ENCODE measurements around the gene KCNIP3.

DNA sequence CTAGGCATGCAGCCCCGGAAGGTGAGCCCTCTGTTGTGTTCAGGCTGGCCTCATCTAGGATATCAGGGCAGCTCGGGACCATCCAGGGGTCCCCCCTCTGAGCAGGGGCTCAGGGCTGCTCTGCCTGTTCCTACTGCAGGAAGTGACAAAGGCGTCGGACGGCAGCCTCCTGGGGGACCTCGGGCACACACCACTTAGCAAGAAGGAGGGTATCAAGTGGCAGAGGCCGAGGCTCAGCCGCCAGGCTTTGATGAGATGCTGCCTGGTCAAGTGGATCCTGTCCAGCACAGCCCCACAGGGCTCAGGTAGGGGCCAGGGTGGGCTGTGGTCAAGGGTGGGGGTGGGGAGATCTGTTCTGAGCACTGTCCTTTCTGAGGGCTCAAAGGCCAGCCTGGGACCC lies 13.1 kb downstream of the KCNIP3 start:
- TF ChIP-seq, protein P1, sequence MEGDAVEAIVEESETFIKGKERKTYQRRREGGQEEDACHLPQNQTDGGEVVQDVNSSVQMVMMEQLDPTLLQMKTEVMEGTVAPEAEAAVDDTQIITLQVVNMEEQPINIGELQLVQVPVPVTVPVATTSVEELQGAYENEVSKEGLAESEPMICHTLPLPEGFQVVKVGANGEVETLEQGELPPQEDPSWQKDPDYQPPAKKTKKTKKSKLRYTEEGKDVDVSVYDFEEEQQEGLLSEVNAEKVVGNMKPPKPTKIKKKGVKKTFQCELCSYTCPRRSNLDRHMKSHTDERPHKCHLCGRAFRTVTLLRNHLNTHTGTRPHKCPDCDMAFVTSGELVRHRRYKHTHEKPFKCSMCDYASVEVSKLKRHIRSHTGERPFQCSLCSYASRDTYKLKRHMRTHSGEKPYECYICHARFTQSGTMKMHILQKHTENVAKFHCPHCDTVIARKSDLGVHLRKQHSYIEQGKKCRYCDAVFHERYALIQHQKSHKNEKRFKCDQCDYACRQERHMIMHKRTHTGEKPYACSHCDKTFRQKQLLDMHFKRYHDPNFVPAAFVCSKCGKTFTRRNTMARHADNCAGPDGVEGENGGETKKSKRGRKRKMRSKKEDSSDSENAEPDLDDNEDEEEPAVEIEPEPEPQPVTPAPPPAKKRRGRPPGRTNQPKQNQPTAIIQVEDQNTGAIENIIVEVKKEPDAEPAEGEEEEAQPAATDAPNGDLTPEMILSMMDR (conservative IDR thresholded peaks at IDR 0.05), result no peak
- no peak for TF ChIP-seq ZFX (IDR thresholded peaks at IDR 0.05)

All from C4-2B (cell line).